Muscle of leg (tissue), 11 donors: ENCODE results near the gene PRAMEF10. TPM values are rescaled to one million over a fixed set of nuclear protein-coding genes. Genes with fewer than 3 reads are reported as not detected.
"Not testable (repeated sequence)": the region's sequence is repeated elsewhere in the genome, so short reads cannot be mapped to it uniquely, and the experiment has no call there.

Source experiments
- DNase-seq: peaks from one replicate; pipeline ENCODE4 v3.0.0; 2013
- H3K27ac ChIP-seq: one replicate; pipeline ENCODE4 v1.5.1; 2013; ENCODE audit warnings: mild to moderate bottlenecking, low read length, control low read depth
- H3K27me3 ChIP-seq: one replicate; pipeline ENCODE4 v1.6.1; 2013; ENCODE audit warnings: low read length; ENCODE audit not compliant: control insufficient read depth, insufficient read depth
- H3K36me3 ChIP-seq: one replicate; pipeline ENCODE4 v1.6.1; 2013; ENCODE audit warnings: low read length; ENCODE audit not compliant: control insufficient read depth, insufficient read depth
- H3K4me1 ChIP-seq: one replicate; pipeline ENCODE4 v1.6.1; 2013; ENCODE audit warnings: low read length; ENCODE audit not compliant: control insufficient read depth, insufficient read depth
- H3K4me3 ChIP-seq: one replicate; pipeline ENCODE4 v1.5.1; 2013; ENCODE audit warnings: low read length, control low read depth
- H3K9me3 ChIP-seq: replicated peaks from 2 replicates; pipeline ENCODE4 v1.6.1; 2013; ENCODE audit warnings: low read depth, low read length; ENCODE audit not compliant: control insufficient read depth
- WGBS: methylation state at CpG from one replicate; pipeline ENCODE4 v1.1.5; 2013; ENCODE audit warnings: missing lambda C conversion rate; ENCODE audit not compliant: insufficient coverage; 5-methylcytosine and 5-hydroxymethylcytosine counted together
- polyA plus RNA-seq, 8 donors: library from polyadenylated mRNA; unstranded; fragments of 120-200 nt; gene quantifications; one replicate each; pipeline versions ENCODE4 v1.2.1 to v1.2.3, GENCODE V29; 2013; ENCODE audit warnings: inconsistent platforms in 1 of 8, low replicate concordance in 1 of 8; ENCODE audit not compliant: insufficient read length in 8 of 8, insufficient read depth in 1 of 8
- total RNA-seq: library from RNA; stranded (reverse); fragments of 120-200 nt; gene quantifications from one replicate; pipeline ENCODE4 v1.2.4, GENCODE V29; 2013

Gene PRAMEF10
- total and polyA plus RNA-seq, 9 donors, result not detected

- H3K27me3 ChIP-seq, H3K9me3 ChIP-seq, H3K27ac ChIP-seq, H3K4me3 ChIP-seq, H3K4me1 ChIP-seq, H3K36me3 ChIP-seq, DNase-seq: not testable (repeated sequence)
- WGBS, result no CpG with 5 or more reads among the region's 2 CpGs
Observed at GRCh38 chr1:12856786-12857185, 41.3 kb downstream of the PRAMEF10 start, which contains the start of gene PRAMEF2. Gene PRAMEF2 (plus strand): TSS chr1:12857086. CDS start chr1:12859010, 1,924 bp downstream.

DNA sequence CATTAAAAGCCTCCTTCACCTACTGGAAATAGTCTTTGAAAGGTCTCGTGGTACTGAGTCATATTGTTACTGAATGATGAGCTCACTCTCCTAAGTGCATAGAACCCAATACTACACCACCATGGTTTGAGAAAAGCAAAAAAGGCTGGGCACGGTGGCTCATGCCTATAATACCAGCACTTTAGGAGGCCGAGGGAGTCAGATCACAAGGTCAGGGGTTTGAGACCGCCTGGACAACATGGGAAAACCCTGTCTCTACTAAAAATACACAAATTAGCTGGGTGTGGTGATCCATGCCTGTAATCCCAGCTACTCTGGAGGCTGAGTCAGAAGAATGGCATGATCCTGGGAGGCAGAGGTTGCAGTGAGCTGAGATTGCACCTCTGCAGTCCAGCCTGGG is 46.3 kb downstream of the PRAMEF10 start:
- no peak overlapping the region for H3K27ac ChIP-seq
- H3K9me3 ChIP-seq, result no peaks in the 10 kb centered on the region

DNA sequence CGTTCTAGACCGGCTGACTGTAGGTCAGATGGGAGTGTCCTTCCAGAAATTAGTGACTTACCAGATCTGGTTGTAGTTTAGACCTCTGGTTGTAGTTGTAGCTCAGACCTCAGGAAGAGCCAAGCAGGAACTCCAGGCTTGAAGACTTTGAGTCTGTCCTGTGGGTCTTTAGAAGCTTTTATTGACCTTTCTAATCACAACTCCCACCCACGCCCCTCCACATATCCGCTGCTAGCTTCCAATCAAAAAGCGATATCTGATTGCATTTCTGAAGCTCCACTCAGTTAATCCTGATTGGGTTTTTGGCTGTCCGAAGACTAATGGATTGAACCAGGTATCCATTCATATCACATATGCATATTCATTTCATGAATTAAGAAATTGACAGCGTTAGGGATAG is 49.5 kb downstream of the PRAMEF10 start, which contains the start of gene HNRNPCL1:
HNRNPCL1 (minus strand) TSS at position 101 of the 400 bp plus-strand sequence. CDS start 431 bp downstream, outside the sequence.
- WGBS, result 88% methylated on average over 3 of the region's 7 CpGs
- not testable (repeated sequence) for H3K27me3 ChIP-seq, H3K4me1 ChIP-seq, H3K4me3 ChIP-seq, DNase-seq, H3K27ac ChIP-seq, H3K36me3 ChIP-seq, H3K9me3 ChIP-seq

More for the DNA sequence above, 46.3 kb downstream of the PRAMEF10 start:
- no peaks in the 10 kb centered on the region for H3K36me3 ChIP-seq
- H3K4me3 ChIP-seq, result no peak overlapping the region
- no peaks in the 10 kb centered on the region for H3K27me3 ChIP-seq
- no peak for DNase-seq
- WGBS, result no CpG with 5 or more reads among the region's 4 CpGs
- no peaks in the 10 kb centered on the region for H3K4me1 ChIP-seq

Other genes with a start within 250 kb of the PRAMEF10 start
- gene AADACL3, start 182.2 kb downstream of the PRAMEF10 start, total RNA-seq, result not detected
- under 1 TPM in 1 of 8 donors, not detected in 7; 0.14 TPM for gene AADACL3, start 182.2 kb downstream of the PRAMEF10 start, polyA plus RNA-seq
- 0.62 TPM for gene CFAP107, start 152.1 kb downstream of the PRAMEF10 start, total RNA-seq
- 1 to 10 TPM in 3 of 8 donors, under 1 TPM in 5; 0.26 to 2.3 (median 0.97) TPM for gene CFAP107, start 152.1 kb downstream of the PRAMEF10 start, polyA plus RNA-seq
- gene PRAMEF12, start 124.5 kb downstream of the PRAMEF10 start, total RNA-seq, result not detected
- gene PRAMEF12, start 124.5 kb downstream of the PRAMEF10 start, polyA plus RNA-seq, result not detected
- gene PRAMEF1, start 106.9 kb downstream of the PRAMEF10 start, total RNA-seq, result not detected
- not detected for gene PRAMEF1, start 106.9 kb downstream of the PRAMEF10 start, polyA plus RNA-seq
- gene PRAMEF11, start 66.9 kb downstream of the PRAMEF10 start, total RNA-seq, result not detected
- not detected for gene PRAMEF11, start 66.9 kb downstream of the PRAMEF10 start, polyA plus RNA-seq
- not detected for gene HNRNPCL1, start 49.5 kb downstream of the PRAMEF10 start, total RNA-seq
- gene HNRNPCL1, start 49.5 kb downstream of the PRAMEF10 start, polyA plus RNA-seq, result under 1 TPM in 3 of 8 donors, not detected in 5; 0.13 to 0.24 (median 0.15) TPM
- not detected for gene PRAMEF2, start 41.2 kb downstream of the PRAMEF10 start, total RNA-seq
- gene PRAMEF2, start 41.2 kb downstream of the PRAMEF10 start, polyA plus RNA-seq, result not detected
- gene PRAMEF4, start 12.1 kb downstream of the PRAMEF10 start, total RNA-seq, result not detected
- gene PRAMEF4, start 12.1 kb downstream of the PRAMEF10 start, polyA plus RNA-seq, result not detected
- gene PRAMEF7, start 18.3 kb upstream of the PRAMEF10 start, total RNA-seq, result not detected
- not detected for gene PRAMEF7, start 18.3 kb upstream of the PRAMEF10 start, polyA plus RNA-seq
- gene PRAMEF6, start 49.3 kb upstream of the PRAMEF10 start, total RNA-seq, result not detected
- not detected for gene PRAMEF6, start 49.3 kb upstream of the PRAMEF10 start, polyA plus RNA-seq
- not detected for gene PRAMEF27, start 158.3 kb upstream of the PRAMEF10 start, total RNA-seq
- not detected for gene PRAMEF27, start 158.3 kb upstream of the PRAMEF10 start, polyA plus RNA-seq
- not detected for gene HNRNPCL3, start 162.5 kb upstream of the PRAMEF10 start, total RNA-seq
- not detected for gene HNRNPCL3, start 162.5 kb upstream of the PRAMEF10 start, polyA plus RNA-seq
- not detected for gene PRAMEF25, start 172.5 kb upstream of the PRAMEF10 start, total RNA-seq
- not detected for gene PRAMEF25, start 172.5 kb upstream of the PRAMEF10 start, polyA plus RNA-seq
- gene HNRNPCL2, start 218.6 kb upstream of the PRAMEF10 start, total RNA-seq, result not detected
- gene HNRNPCL2, start 218.6 kb upstream of the PRAMEF10 start, polyA plus RNA-seq, result under 1 TPM in 1 of 8 donors, not detected in 7; 0.14 TPM